HepG2 (cell line): ENCODE measurements around the gene FRMD8. TPM values are rescaled to one million over a fixed set of nuclear protein-coding genes. Genes with fewer than 3 reads are reported as not detected.
A peak's percentile ranks its signal among the peaks of the same experiment; 100 is the strongest.
"Not testable (repeated sequence)": the region's sequence is repeated elsewhere in the genome, so short reads cannot be mapped to it uniquely, and the experiment has no call there.

Source experiments
- ATAC-seq: fragments of 200-7000 bp; cut with Tn5 transposase; 3 replicates; pipeline ENCODE4 v1.9.1; 2020; ENCODE audit warnings: mild to moderate bottlenecking, moderate library complexity
- BruUV-seq: library from RNA; stranded (reverse); fragments of 400-500 nt; replicated peaks from 2 replicates; lab custom pipeline; 2021; lab: Mats Ljungman, UMichigan
- CTCF ChIA-PET: fragments of 300-600 bp; formaldehyde crosslinking; extraction: SDS; loops from one replicate; lab custom pipeline; 2021; ENCODE audit warnings: low total read pairs, inconsistent platforms, low intra/inter-chr PET ratio; lab: Yijun Ruan, JAX
- POLR2A ChIA-PET: fragments of 350-600 bp; sonication (Branson Sonifier 250); formaldehyde crosslinking; loops from one replicate; lab custom pipeline; 2020; ENCODE audit warnings: antibody characterized with exemption, inconsistent platforms; lab: Yijun Ruan, JAX
- DNase-seq: peaks from one replicate; pipeline ENCODE4 v3.0.0-alpha.2; 2015; ENCODE audit warnings: low spot score
- FAIRE-seq: peaks from 3 replicates; lab custom pipeline; 2011; peaks lifted over from hg19 to GRCh38; lab: Jason Lieb, UNC
- H2AFZ ChIP-seq: one replicate; pipeline ENCODE4 v1.6.1; 2011; ENCODE audit warnings: low read length, inconsistent platforms
- H3K27ac ChIP-seq: fragments of 300-600 bp; 3 replicates; pipeline ENCODE4 v1.8.0; 2011; ENCODE audit warnings: mixed run types, mild to moderate bottlenecking, mixed read lengths, low read length, inconsistent platforms; ENCODE audit not compliant: insufficient read depth; ENCODE audit errors: extremely low read length
- H3K27me3 ChIP-seq, 2 experiments: fragments of 200-600 bp in 1 of 2; 2 replicates in 1 of 2; 3 replicates in 1 of 2; pipeline versions ENCODE4 v1.6.0 to v1.8.0; 2011; ENCODE audit warnings: low read length in 2 of 2, mild to moderate bottlenecking in 2 of 2, moderate library complexity in 2 of 2, inconsistent platforms in 1 of 2; ENCODE audit not compliant: insufficient read depth in 2 of 2, control insufficient read depth in 1 of 2
- H3K36me3 ChIP-seq, 2 experiments: fragments of 200-600 bp in 1 of 2; replicated peaks in 1 of 2; 2 replicates in 1 of 2; 3 replicates in 1 of 2; pipeline versions ENCODE4 v1.5.1 to v1.8.0; 2011; ENCODE audit warnings: low read length in 2 of 2, inconsistent platforms in 1 of 2; ENCODE audit not compliant: insufficient read depth in 2 of 2, control insufficient read depth in 1 of 2
- H3K4me1 ChIP-seq: 2 replicates; pipeline ENCODE4 v1.5.1; 2012; ENCODE audit warnings: low read length, inconsistent platforms; ENCODE audit not compliant: insufficient read depth
- H3K4me2 ChIP-seq: 2 replicates; pipeline ENCODE4 v1.6.0; 2011; ENCODE audit warnings: low read depth, low read length, inconsistent platforms
- H3K4me3 ChIP-seq, 3 experiments: fragments of 200-600 bp in 1 of 3; sonication (generic), shearing (Covaris generic) in 1 of 3; replicated peaks in 1 of 3; 2 replicates each; pipeline ENCODE4 v1.5.1; 2011 to 2016; ENCODE audit warnings: low read length in 3 of 3, inconsistent platforms in 2 of 3, low read depth in 2 of 3, mild to moderate bottlenecking in 2 of 3, control low read depth in 1 of 3, mixed read lengths in 1 of 3; ENCODE audit not compliant: insufficient read depth in 1 of 3
- H3K79me2 ChIP-seq: one replicate; pipeline ENCODE4 v1.6.1; 2011; ENCODE audit warnings: low read length, inconsistent platforms; ENCODE audit not compliant: insufficient read depth
- H3K9ac ChIP-seq: 2 replicates; pipeline ENCODE4 v1.6.0; 2011; ENCODE audit warnings: mild to moderate bottlenecking, low read depth, low read length, inconsistent platforms; ENCODE audit not compliant: insufficient read depth
- H3K9me3 ChIP-seq: 2 replicates; pipeline ENCODE4 v1.5.1; 2012; ENCODE audit warnings: mild to moderate bottlenecking, low read length
- H4K20me1 ChIP-seq: 2 replicates; pipeline ENCODE4 v1.6.0; 2011; ENCODE audit warnings: inconsistent platforms, mild to moderate bottlenecking, low read length, moderate library complexity; ENCODE audit not compliant: insufficient read depth
- BCL6 ChIP-seq: IDR thresholded peaks from 2 replicates; pipeline ENCODE4 v1.6.1; 2016; ENCODE audit warnings: missing genetic modification reagents, missing compliant biosample characterization
- IKZF5 ChIP-seq: IDR thresholded peaks from 2 replicates; pipeline ENCODE4 v1.6.1; 2018; ENCODE audit warnings: missing genetic modification reagents, mild to moderate bottlenecking, missing compliant biosample characterization
- JUNB ChIP-seq: sonication (generic); formaldehyde crosslinking; IDR thresholded peaks from 2 replicates; pipeline ENCODE4 v1.8.0; 2022; ENCODE audit warnings: missing genetic modification reagents, mild to moderate bottlenecking, borderline replicate concordance
- MXI1 ChIP-seq: IDR thresholded peaks from 3 replicates; pipeline ENCODE4 v1.6.1; 2012; ENCODE audit warnings: low read depth, low read length, inconsistent platforms, borderline replicate concordance
- PHB2 ChIP-seq: fragments of 450-650 bp; IDR thresholded peaks from 2 replicates; pipeline ENCODE4 v1.6.1; 2018; ENCODE audit not compliant: partially characterized antibody
- POLR2A ChIP-seq, 2 experiments: IDR thresholded peaks; 2 replicates each; pipeline ENCODE4 v1.6.1; 2011; ENCODE audit warnings: low read depth in 2 of 2, low read length in 2 of 2, mild to moderate bottlenecking in 1 of 2, moderate library complexity in 1 of 2; ENCODE audit not compliant: insufficient read depth in 1 of 2
- POLR2AphosphoS2 ChIP-seq: IDR thresholded peaks from 2 replicates; pipeline ENCODE4 v1.6.1; 2011; ENCODE audit warnings: low read depth, low read length, improper control_type of control experiment
- POLR2G ChIP-seq: fragments of 200-400 bp; formaldehyde crosslinking; IDR thresholded peaks from 2 replicates; pipeline ENCODE4 v1.6.1; 2018; ENCODE audit warnings: mild to moderate bottlenecking, low read depth, low read length, moderate library complexity
- PTBP1 ChIP-seq: fragments of 200-400 bp; formaldehyde crosslinking; IDR thresholded peaks from 2 replicates; pipeline ENCODE4 v1.6.1; 2018; ENCODE audit warnings: low read length, low read depth; ENCODE audit not compliant: poor library complexity, severe bottlenecking
- RBM22 ChIP-seq: fragments of 200-400 bp; formaldehyde crosslinking; optimal IDR thresholded peaks from 2 replicates; pipeline ENCODE3; 2017; ENCODE audit warnings: mild to moderate bottlenecking, low read length, moderate library complexity
- SRF ChIP-seq: IDR thresholded peaks from 2 replicates; pipeline ENCODE4 v1.6.1; 2011; ENCODE audit warnings: mild to moderate bottlenecking, low read depth, low read length, moderate library complexity
- SSRP1 ChIP-seq: IDR thresholded peaks from 2 replicates; pipeline ENCODE4 v1.6.1; 2016; ENCODE audit warnings: control low read depth
- ZNF3 ChIP-seq: IDR thresholded peaks from 2 replicates; pipeline ENCODE4 v1.7.0; 2017; ENCODE audit warnings: inconsistent platforms
- ZNF468 ChIP-seq: sonication (generic); formaldehyde crosslinking; IDR thresholded peaks from 2 replicates; pipeline ENCODE4 v1.8.0; 2022; ENCODE audit warnings: mild to moderate bottlenecking, moderate library complexity, missing genetic modification reagents
- WGBS: methylation state at CpG from one replicate; pipeline ENCODE4 v1.1.6; 2017; ENCODE audit warnings: low lambda C conversion rate; 5-methylcytosine and 5-hydroxymethylcytosine counted together
- in situ Hi-C: cut with HindIII; loops from 2 replicates; pipeline ENCODE4 v1.10.0; 2017; ENCODE audit warnings: low pct_unique_long_range_greater_than_20kb; ENCODE audit not compliant: extremely low pct_ligation_motif_present
- intact Hi-C: fragments of 100-400 bp; cut with micrococcal nuclease; formaldehyde crosslinking; loops from one replicate; pipeline ENCODE4 v1.10.0; 2022; ENCODE audit not compliant: unreplicated experiment
- polyA plus RNA-seq, 8 experiments: library from polyadenylated mRNA; depleted of rRNA in 3 of 8; stranded (reverse) in 7 of 8; unstranded in 1 of 8; fragments of >200 nt; fragmentation: Illumina TruSeq in 4 of 8; extraction: Trizol in 4 of 8; gene quantifications; 2 replicates each; pipeline versions ENCODE4 v1.2.1 to v1.2.3, GENCODE V29; 2011 to 2016; ENCODE audit warnings: low read depth in 4 of 8, missing spikeins in 1 of 8, mixed read lengths in 1 of 8; ENCODE audit not compliant: insufficient read depth in 1 of 8
- total RNA-seq, 5 experiments: library from RNA; depleted of rRNA; stranded (reverse); fragments of >200 nt; fragmentation: Illumina TruSeq; extraction: Trizol; gene quantifications; 2 replicates each; pipeline ENCODE4 v1.2.3, GENCODE V29; 2016; ENCODE audit warnings: low read depth in 1 of 5

The FRMD8 gene
- total and polyA plus RNA-seq, 2 of the 13 experiments (the other 11 are each of a cell fraction or from before 2014, with no cell fraction given) = 5.8 to 20.6 TPM

GRCh38 chr11:65448418-65449105, 62.1 kb downstream of the FRMD8 start (continued):
- no peak for TF ChIP-seq BCL6 (CRISPR knock-in tag)
- peak; percentile 22; the same call in 1 of the 2 replicates for TF ChIP-seq POLR2G
- TF ChIP-seq PTBP1 = no peak
- no peak for TF ChIP-seq ZNF3 (CRISPR knock-in tag)
- TF ChIP-seq ZNF468 (CRISPR knock-in tag) = no peak
- TF ChIP-seq PHB2 = no peak
- peak; percentile 12; the same call in 1 of the 2 replicates for TF ChIP-seq SSRP1 (CRISPR knock-in tag)
- peak in 1 of 2 experiments; percentile 50; a peak in 1 of 4 replicates for TF ChIP-seq POLR2A (IDR thresholded peaks at IDR 0.05; ENCODE audit: insufficient read depth in 1 of 2, low read depth in 2 of 2, low read length in 2 of 2)
- peak; percentile 60; the same call in 1 of the 2 replicates for TF ChIP-seq POLR2AphosphoS2
- TF ChIP-seq JUNB (CRISPR knock-in tag) = no peak
- no peak for TF ChIP-seq SRF
- TF ChIP-seq MXI1 = 0 out of 3 replicates have a peak, but pooled peaks have one; percentile 20
- no peak for TF ChIP-seq IKZF5 (CRISPR knock-in tag)
- peak; percentile 80 for TF ChIP-seq RBM22

- H3K36me3 ChIP-seq, DNase-seq, H3K9me3 ChIP-seq, BruUV-seq, H3K4me3 ChIP-seq, FAIRE-seq, H3K79me2 ChIP-seq, CTCF ChIA-PET, POLR2A ChIA-PET, H4K20me1 ChIP-seq, H3K9ac ChIP-seq, H2AFZ ChIP-seq, H3K4me2 ChIP-seq, H3K27ac ChIP-seq, intact Hi-C loops, H3K27me3 ChIP-seq, ATAC-seq: not testable (repeated sequence)
- in situ Hi-C loops = loop anchor here (10.0 kb wide), 1 partner anchor 54 kb away; no protein-coding TSS in a partner anchor
- WGBS = no CpG with 5 or more reads among the region's 30 CpGs
- H3K4me1 ChIP-seq = peaks cover 55% of the 10 kb centered on the region
These were observed 64.9 kb downstream of the FRMD8 start for GRCh38 chr11:65451301-65451700.
